Heart left ventricle (tissue), 16 donors: ENCODE results near the gene SCN1A. TPM values are rescaled to one million over a fixed set of nuclear protein-coding genes. Genes with fewer than 3 reads are reported as not detected.
A peak's percentile ranks its signal among the peaks of the same experiment; 100 is the strongest.

Experiments
- ATAC-seq, 4 donors: fragments of 200-7000 bp; cut with Tn5 transposase; one replicate each; pipeline ENCODE4 v1.9.1; 2020 to 2022; ENCODE audit warnings: moderate library complexity in 4 of 4, mild to moderate bottlenecking in 3 of 4, moderate number of reproducible peaks in 1 of 4
- DNase-seq, 5 donors: peaks; one replicate each; pipeline ENCODE4 v3.0.0-alpha.2; 2020
- H3K27ac ChIP-seq, 12 donors: fragments of 200-600 bp; sonication (generic) in 4 of 12; one replicate each; pipeline versions ENCODE4 v1.5.0 to v1.8.0; 2016 to 2022; ENCODE audit warnings: mild to moderate bottlenecking in 2 of 12
- H3K27me3 ChIP-seq, 9 donors: fragments of 200-600 bp; sonication (generic) in 2 of 9; one replicate each; pipeline versions ENCODE4 v1.5.1 to v1.8.0; 2016 to 2022; ENCODE audit warnings: mild to moderate bottlenecking in 3 of 9
- H3K36me3 ChIP-seq, 9 donors: fragments of 200-600 bp; sonication (generic) in 2 of 9; one replicate each; pipeline versions ENCODE4 v1.5.0 to v1.8.0; 2018 to 2022; ENCODE audit warnings: mild to moderate bottlenecking in 2 of 9
- H3K4me1 ChIP-seq, 12 donors: fragments of 200-600 bp; sonication (generic) in 4 of 12; one replicate each; pipeline versions ENCODE4 v1.5.0 to v1.8.0; 2016 to 2022; ENCODE audit warnings: mild to moderate bottlenecking in 3 of 12
- H3K4me3 ChIP-seq, 12 donors: fragments of 200-600 bp; sonication (generic) in 4 of 12; one replicate each; pipeline versions ENCODE4 v1.5.0 to v1.8.0; 2017 to 2022; ENCODE audit warnings: mild to moderate bottlenecking in 9 of 12, moderate library complexity in 4 of 12
- H3K9me3 ChIP-seq, 12 donors: fragments of 200-600 bp; sonication (generic) in 4 of 12; one replicate each; pipeline versions ENCODE4 v1.5.0 to v1.8.0; 2016 to 2022; ENCODE audit warnings: mild to moderate bottlenecking in 1 of 12
- CTCF ChIP-seq, 12 donors: fragments of 200-600 bp; sonication (generic) in 4 of 12; IDR thresholded peaks; one replicate each; pipeline versions ENCODE4 v1.5.0 to v1.8.0; 2018 to 2022; ENCODE audit warnings: antibody characterized with exemption in 12 of 12, mild to moderate bottlenecking in 5 of 12
- POLR2A ChIP-seq, 2 donors: fragments of 450-650 bp; IDR thresholded peaks; one replicate each; pipeline ENCODE4 v1.6.1; 2017; ENCODE audit warnings: antibody characterized with exemption in 2 of 2, mild to moderate bottlenecking in 2 of 2, moderate library complexity in 2 of 2
- WGBS, 4 donors: extraction: QIAGEN DNeasy Blood & Tissue Kit in 2 of 4; methylation state at CpG; one replicate each; pipeline versions ENCODE4 v1.1.5 to v1.1.7; 2013 to 2018; 5-methylcytosine and 5-hydroxymethylcytosine counted together
- intact Hi-C, 10 donors: fragments of 100-400 bp; cut with DNase I; formaldehyde crosslinking; loops; one replicate each; pipeline versions ENCODE4 v1.11.1 to v1.14.2; 2022
- polyA plus RNA-seq, 2 donors: library from polyadenylated mRNA; stranded (reverse); fragments of 200-250 nt; gene quantifications; one replicate each; pipeline ENCODE4 v1.2.3, GENCODE V29; 2013
- total RNA-seq, 9 donors: library from RNA; depleted of rRNA in 2 of 9; stranded (reverse); fragments of >200 nt in 2 of 9; fragmentation: NEBNext Ultra II Directional in 3 of 9; extraction: Animal tissue kit (Norgen Biotek cat#: 25700) in 3 of 9; gene quantifications; one replicate each; pipeline versions ENCODE4 v1.1.0 to v1.2.4, GENCODE V29; 2016 to 2023
- donor health status: ischemic (EF 13 %, LVEDD 7.1; RV severe dilation, severe dysfunction).
- donor health status: healthy with polysubstance abuse.
- donor health status: DM: no; HTN: yes; CAD: no.
- donor health status: DM: no; HTN: no; CAD: no.
- donor health status: ischemic (EF 25% LVEDD 6.9; RV normal size, moderate dysfunction).
- donor health status: ischemic (EF 25% LVEDD 5.7; RV mildly dilated, moderate dysfunction).
- donor health status: healthy.
- donor health status: DM: yes; HTN: yes; CAD: no.
- donor health status: ischemic (EF 35%, LVEDD 5.7; RV mildly dilated, moderate dysfunction).
- donor health status: nonischemic (EF 11% LVEDD 7.7; RV severe dilation, severe dysfunction).
- donor health status: DM: yes; HTN: yes; CAD: no.
- donor health status: PGD.
- donor health status: ischemic (EF 29% LVEDD 5.4; RV normal size, mild dysfunction).
- donor health status: nonischemic (EF 23%, LVEDD 6.1; RV moderate dilation, normal function).

Gene SCN1A
- total and polyA plus RNA-seq, 11 donors: 0.05 to 1.3 (median 0.32) TPM; not detected in 3

DNA sequence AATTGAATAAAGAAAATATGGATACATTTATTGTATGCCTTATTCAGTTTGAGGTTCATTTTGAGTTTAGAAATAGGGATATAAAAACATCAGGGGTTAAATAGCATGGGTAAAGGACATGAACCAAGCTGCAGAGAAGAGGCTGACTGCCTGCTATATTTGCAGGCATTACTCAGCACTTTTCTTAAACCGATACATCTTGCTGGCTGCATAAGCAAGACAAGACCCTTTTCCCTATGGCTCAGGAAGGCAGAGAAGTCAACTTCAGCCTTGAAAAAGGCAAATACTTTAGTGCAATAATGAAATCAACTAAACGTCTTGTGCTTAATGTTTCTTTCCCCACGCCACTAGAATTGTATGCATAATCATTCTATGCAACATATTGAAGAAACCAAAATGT lies 36.4 kb downstream of the SCN1A start:
- TF ChIP-seq POLR2A (IDR thresholded peaks at IDR 0.05) (no peak), CTCF (IDR thresholded peaks at IDR 0.05) (no peak)
- peak overlapping the region in 5 of 12 donors; percentile 7 to 18 (median 12) for H3K4me3 ChIP-seq
- H3K4me1 ChIP-seq: peaks cover 0 to 9% (median 0%) of the 10 kb centered on the region in 12 donors
- ATAC-seq (no peak), DNase-seq (no peak)
- no peaks in the 10 kb centered on the region for H3K27me3 ChIP-seq
- intact Hi-C loops: no loop called here
- H3K9me3 ChIP-seq: no peaks in the 10 kb centered on the region
- 43 to 55% (median 48%) methylated on average over 3 of the region's 3 CpGs for WGBS, 4 donors
- no peaks in the 10 kb centered on the region for H3K36me3 ChIP-seq
- peak overlapping the region in 1 of 12 donors; percentile 28 for H3K27ac ChIP-seq

- WGBS, 4 donors: 40 to 64% (median 46%) methylated on average over 5 of the region's 5 CpGs
- ATAC-seq (no peak), DNase-seq (no peak)
- intact Hi-C loops: no loop called here
- Histone ChIP-seq H3K4me1 (peaks cover 0 to 9% (median 0%) of the 10 kb centered on the region in 12 donors), H3K27ac (peak overlapping the region in 1 of 12 donors; percentile 28), H3K4me3 (peak overlapping the region in 5 of 12 donors; percentile 7 to 18 (median 12)), H3K27me3 (no peaks in the 10 kb centered on the region), H3K36me3 (no peaks in the 10 kb centered on the region), H3K9me3 (no peaks in the 10 kb centered on the region)
- TF ChIP-seq POLR2A (IDR thresholded peaks at IDR 0.05): no peak
- no peak for TF ChIP-seq CTCF (IDR thresholded peaks at IDR 0.05)
Observed at GRCh38 chr2:166090908-166091307, 36.9 kb downstream of the SCN1A start.

DNA sequence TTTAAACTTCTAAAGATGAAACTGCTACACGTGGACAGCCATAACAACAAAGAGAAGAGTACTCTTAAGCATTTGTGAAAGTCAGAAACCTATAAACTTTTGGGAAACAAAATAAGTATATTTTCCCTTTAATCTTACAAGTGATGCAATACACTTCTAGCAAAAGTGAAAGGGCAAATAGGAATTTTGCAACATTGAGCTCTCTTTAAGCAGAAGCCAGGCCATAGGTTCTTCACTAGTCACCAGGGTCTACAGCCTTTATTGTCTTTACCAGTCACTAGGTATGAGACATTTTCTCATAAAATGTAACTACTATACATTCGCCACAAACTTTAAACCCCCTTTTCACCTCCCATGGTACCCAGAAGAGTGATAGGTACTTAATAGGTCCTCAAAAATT lies 37.5 kb downstream of the SCN1A start:
- ATAC-seq (no peak), DNase-seq (no peak)
- no peak overlapping the region for H3K4me3 ChIP-seq
- intact Hi-C loops: no loop called here
- peak overlapping the region in 1 of 12 donors; percentile 15 for H3K27ac ChIP-seq
- 84 to 87% (median 85%) methylated on average over 2 of the region's 2 CpGs for WGBS, 4 donors
- H3K4me1 ChIP-seq: peaks cover 0 to 9% (median 0%) of the 10 kb centered on the region in 12 donors
- no peaks in the 10 kb centered on the region for H3K9me3 ChIP-seq
- H3K27me3 ChIP-seq: no peaks in the 10 kb centered on the region
- TF ChIP-seq POLR2A (IDR thresholded peaks at IDR 0.05) (no peak), CTCF (IDR thresholded peaks at IDR 0.05) (no peak)
- H3K36me3 ChIP-seq: no peaks in the 10 kb centered on the region

GRCh38 chr2:166088634-166089033 lies 39.2 kb downstream of the SCN1A start:
- Histone ChIP-seq H3K4me1 (peaks cover 0 to 9% (median 0%) of the 10 kb centered on the region in 12 donors), H3K4me3 (no peak overlapping the region), H3K27ac (no peak overlapping the region), H3K9me3 (no peaks in the 10 kb centered on the region), H3K27me3 (no peaks in the 10 kb centered on the region), H3K36me3 (no peaks in the 10 kb centered on the region)
- 81 to 90% (median 87%) methylated on average over 3 of the region's 3 CpGs for WGBS, 4 donors
- ATAC-seq: no peak
- TF ChIP-seq POLR2A (IDR thresholded peaks at IDR 0.05): no peak
- TF ChIP-seq CTCF (IDR thresholded peaks at IDR 0.05): no peak
- intact Hi-C loops: no loop called here
- DNase-seq: no peak
